GM19238 (cell line): ENCODE data around the gene PLXNB2.

Source experiments
- DNase-seq: peaks from one replicate; pipeline ENCODE4 v3.0.0; 2011; ENCODE audit warnings: low spot score; ENCODE audit not compliant: insufficient read length

PLXNB2 gene

DNA sequence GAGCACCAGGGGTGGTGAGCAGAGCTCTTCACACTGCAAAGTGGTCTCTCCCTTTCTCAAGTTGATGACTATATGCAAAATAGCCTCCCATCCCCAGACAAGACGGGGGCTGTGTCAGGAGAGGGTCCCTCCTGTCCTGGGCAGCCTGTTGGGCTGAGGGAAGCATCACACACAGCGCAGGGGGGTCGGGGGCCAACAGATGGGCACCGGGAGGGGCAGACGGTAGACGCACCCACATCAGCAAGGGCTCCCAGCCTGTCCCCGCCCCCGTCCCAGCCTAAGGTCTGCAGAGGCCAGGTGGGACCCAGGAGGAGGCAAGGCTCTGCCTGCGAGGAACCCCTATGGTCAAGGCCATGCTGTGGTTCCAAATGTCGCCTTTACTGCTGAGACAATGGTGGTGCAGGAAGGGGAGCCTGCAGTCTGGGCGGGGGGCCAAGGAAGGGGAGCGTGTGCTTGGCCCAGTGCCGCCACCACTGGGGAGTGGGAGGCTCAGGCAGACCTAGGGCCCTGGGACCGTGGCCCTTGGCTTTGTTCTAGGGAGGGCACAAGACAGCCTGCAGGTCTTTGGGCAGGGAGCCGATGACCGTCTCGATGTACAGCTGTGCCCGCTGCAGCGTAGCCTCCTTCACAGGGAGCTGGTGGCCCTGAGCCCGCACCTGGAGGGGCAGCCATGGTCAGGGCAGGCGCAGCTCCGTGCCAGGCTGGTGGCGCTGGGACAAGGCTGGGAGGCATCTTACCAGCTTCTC lies 4.3 kb upstream of the PLXNB2 start:
- DNase-seq, result no peak

DNA sequence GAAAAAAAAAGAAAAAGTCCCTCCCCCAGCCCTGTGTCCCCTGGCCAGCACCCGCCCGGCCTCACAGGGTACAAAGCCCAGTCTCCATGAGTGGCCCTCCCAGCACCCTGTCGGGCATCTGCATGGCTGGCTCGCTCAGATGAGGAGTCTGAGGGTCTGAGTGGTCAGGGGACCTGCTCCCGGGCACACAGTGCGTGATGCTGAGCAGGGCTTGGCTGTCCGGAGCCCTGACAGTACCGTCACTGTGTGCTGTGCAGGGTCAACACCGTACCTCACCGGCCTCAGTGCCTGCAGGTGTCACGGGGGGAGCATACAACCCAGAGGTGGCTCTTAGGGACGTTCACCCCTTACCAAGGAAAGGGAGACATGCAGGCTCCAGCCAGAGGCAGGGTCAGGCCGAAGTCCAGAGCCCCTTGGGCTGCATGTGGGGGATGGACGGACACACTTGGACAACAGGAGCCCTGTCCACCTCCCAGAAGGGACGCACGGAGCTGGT lies 3.6 kb upstream of the PLXNB2 start:
- DNase-seq, result no peak

DNA sequence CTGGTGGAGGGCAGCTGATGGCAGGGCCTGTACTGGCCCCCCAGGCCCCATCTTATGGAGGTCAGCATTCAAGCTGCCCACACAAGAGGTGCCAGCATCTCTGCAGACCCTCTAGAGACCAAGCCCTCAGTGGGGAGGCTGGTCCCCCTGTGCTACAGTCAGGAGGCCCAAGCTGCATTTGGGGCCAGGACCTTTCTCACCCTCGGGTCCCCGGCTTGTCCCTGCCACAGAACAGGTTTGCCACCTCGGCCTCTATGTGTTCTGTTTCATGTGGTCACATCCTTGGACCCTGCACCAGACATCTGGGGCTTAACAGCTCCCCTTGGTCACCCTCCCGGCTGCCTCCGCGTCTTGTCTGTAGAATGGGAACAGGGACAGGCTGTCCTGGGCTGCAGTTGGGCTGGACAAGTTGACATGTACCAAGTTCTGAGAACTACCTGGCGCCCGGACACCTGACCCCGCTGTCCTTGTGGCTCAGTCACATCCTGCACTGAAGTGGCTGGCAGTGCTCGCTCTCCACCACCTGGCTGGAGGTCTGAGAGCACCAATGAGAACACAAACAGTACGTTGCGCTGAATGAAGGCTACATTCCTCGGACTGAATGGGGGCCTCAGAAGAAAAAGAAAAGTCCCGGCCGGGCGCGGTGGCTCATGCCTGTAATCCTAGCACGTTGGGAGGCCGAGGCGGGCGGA lies 2.7 kb upstream of the PLXNB2 start:
- DNase-seq, result no peak

- DNase-seq, result no peak
These were observed 2.1 kb upstream of the PLXNB2 start for GRCh38 chr22:50309601-50309991.

- DNase-seq, result no peak
These were observed 1.6 kb upstream of the PLXNB2 start for GRCh38 chr22:50308986-50309600.

GRCh38 chr22:50308597-50308935 lies 1.1 kb upstream of the PLXNB2 start:
- no peak for DNase-seq

- DNase-seq, result no peak
These were observed 597 bp upstream of the PLXNB2 start for GRCh38 chr22:50307890-50308596.

DNA sequence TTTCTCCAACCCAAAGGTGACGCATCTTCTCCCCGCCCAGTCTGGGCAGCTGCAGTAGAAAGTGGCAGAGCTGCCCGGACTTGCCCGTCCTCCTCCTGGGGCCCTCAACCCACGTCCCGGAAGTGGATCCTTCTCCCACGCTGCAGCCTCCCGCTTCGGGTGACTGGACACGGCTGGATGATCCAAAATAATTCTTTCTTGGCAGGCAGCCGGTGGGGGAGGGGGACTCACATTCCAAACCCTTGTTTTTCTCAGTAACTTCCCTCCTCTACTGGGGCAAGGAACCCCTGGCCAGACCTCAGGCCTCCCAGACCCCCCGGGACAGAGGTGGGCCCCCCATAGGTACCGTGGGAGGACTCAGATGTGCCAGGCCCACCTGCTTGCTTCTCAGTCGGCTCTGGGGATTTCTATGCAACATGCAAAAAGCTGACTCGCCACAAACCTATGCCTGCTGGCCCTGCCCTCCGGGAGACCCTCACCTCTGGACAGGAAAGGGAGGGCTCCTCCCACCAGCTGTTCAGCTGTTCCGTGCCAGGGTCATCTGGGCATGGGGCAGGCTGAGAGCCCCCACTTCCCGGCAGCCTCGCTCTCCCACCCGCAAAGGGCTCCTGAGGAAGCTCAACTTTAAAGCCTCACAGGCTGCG lies 1.4 kb downstream of the PLXNB2 start:
- no peak for DNase-seq

DNA sequence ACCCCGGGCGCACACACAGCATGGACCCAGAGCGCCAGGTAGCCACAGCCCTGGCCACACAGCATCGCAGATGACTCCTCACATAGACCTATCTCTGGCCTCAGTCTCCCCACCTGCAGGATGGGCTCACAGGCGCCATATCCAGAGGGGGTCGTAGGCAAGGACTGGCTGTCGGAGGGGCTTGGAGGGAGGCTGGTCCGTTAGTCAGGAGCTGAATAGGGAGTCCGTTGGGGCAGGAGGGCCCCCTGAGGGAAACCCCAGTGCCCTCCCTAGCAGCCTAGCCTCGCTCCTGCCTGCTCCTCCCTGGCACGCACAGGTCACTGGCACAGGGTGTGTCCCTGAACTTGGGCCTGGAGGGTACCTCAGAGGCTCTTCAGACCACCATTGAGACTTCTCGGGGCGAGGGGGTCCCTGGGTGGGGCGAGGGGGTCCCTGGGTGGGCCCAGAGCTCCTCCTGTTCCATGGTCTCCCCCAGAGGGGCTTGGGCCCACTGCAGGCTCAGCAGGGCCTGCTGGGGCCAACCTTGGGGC lies 2.0 kb downstream of the PLXNB2 start:
- no peak for DNase-seq

- DNase-seq, result no peak
These were observed 2.7 kb downstream of the PLXNB2 start for GRCh38 chr22:50304528-50305392.

- DNase-seq, result no peak
These were observed 3.5 kb downstream of the PLXNB2 start for GRCh38 chr22:50303848-50304527.

DNA sequence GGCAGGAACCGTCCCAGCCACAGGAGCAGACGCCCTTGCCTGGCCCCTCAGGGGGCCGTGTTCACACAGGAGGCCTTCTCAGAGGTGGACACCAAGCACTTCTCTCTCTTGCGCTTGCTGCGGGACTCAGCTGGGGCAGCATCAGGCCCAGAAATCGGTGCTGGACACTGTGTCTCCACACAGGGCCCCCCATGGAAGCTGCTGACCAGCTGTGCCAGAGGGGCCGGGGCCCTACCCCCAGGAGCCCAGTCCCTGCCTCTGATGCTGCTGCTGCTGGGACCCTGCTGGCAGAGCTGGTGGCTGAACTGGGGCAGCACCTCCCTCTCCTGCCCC lies 4.0 kb downstream of the PLXNB2 start:
- no peak for DNase-seq

DNA sequence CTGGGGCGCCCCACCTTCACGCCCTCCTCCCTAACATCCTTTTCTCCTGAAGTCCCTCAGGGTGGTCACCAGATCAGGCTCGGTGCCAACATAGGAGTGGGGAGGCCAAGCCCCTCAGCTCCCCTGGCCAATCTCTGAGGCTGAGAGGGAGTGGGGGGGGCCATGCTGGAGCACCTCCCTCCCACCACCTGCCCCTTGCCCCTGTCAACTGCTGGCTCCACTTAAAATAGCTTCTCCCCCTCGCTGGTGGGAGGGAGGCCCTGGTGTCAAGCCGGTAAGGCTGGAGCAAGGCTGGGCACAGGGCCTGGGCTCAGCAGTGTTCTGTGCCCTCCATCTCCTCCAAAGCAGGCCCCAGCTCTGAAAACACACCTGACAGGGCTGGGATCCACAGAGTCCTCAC lies 4.9 kb downstream of the PLXNB2 start:
- no peak for DNase-seq

- no peak for DNase-seq
These were observed 5.4 kb downstream of the PLXNB2 start for GRCh38 chr22:50302041-50302541.

DNA sequence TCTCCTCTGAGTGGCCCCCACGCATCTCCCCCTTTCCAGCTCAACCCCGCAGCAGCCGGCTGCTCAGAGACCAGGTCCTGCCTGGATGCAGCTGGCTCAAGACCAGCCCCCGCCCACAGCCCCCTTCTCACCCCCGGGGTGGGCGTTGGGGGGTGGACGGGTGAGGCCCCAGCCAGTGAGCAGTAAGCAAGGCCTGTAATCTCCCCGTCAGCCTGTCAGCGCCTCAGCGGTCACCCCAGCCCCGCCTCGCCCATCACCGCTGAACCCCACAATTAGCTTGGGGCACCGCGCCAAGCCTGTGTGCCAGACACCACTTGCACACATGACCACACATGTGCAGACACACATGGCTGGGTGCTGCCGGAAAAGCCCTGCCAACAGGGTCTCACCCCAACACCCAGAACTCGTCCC lies 5.9 kb downstream of the PLXNB2 start:
- DNase-seq, result no peak

GRCh38 chr22:50300620-50301257 lies 6.7 kb downstream of the PLXNB2 start:
- DNase-seq, result no peak

DNA sequence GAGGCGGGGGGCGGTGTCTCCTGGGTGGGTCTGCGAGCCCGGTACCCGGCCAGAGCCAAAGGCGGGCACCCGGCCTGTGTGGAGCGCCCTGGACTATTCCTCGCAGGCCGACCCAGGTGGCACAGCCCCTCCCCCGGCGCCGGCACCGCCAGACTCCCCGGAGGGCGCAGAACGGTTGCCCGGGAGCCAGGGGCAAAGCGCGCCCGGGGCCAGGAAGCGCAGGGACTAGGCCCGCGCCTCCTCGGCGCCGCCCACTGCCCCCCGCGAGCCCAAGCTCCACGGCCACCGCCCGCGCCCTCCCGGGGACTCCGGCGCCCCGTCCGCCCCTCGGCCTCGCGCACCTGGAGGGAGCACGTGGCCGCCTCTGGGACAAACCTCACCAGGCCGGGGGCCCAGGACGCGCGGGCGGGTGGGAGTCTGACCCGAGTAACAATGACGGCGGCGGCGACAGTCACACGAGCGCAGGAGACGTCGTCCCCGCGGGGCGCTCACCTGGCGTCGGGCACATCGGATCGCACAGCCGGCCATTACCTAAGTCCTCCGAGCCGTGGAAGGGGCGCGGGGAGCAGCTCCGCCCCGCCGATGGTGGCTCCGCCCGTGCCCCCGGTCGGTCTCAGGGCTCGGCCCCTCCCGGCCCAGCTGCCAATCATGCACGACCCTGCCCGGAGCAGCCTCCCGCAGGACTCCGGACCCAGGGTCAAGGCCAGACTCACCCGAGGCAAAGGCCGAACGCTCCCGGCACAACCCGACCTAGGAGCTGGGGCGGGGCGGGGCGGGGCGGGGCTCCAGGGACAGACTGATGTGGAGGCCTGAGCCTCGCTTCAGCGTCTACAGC lies 7.4 kb downstream of the PLXNB2 start:
- no peak for DNase-seq
